IPS-NIHi11 (cell line): Measurements from ENCODE around the gene SPATA6L.
A peak's percentile ranks its signal among the peaks of the same experiment; 100 is the strongest.

ENCODE experiments used
- DNase-seq: peaks from one replicate; pipeline ENCODE4 v3.0.0; 2012; ENCODE audit warnings: mixed read lengths, low spot score

The SPATA6L gene

GRCh38 chr9:4583001-4583400, 83.3 kb downstream of the SPATA6L start:
- no peak for DNase-seq

- DNase-seq, result no peak
Measured at GRCh38 chr9:4581861-4582565, 84.3 kb downstream of the SPATA6L start.

- DNase-seq, result no peak
Measured at GRCh38 chr9:4581035-4581760, 85.1 kb downstream of the SPATA6L start.

GRCh38 chr9:4579001-4579400, 87.3 kb downstream of the SPATA6L start:
- no peak for DNase-seq

- no peak for DNase-seq
Measured at GRCh38 chr9:4576448-4576847, 89.8 kb downstream of the SPATA6L start.

GRCh38 chr9:4575997-4576396, 90.3 kb downstream of the SPATA6L start:
- DNase-seq, result no peak

GRCh38 chr9:4574657-4575243, 91.5 kb downstream of the SPATA6L start:
- no peak for DNase-seq

GRCh38 chr9:4573634-4574389, 92.5 kb downstream of the SPATA6L start:
- peak; percentile 31 for DNase-seq

- no peak for DNase-seq
Measured at GRCh38 chr9:4573176-4573575, 93.1 kb downstream of the SPATA6L start.

GRCh38 chr9:4572184-4572826, 94.0 kb downstream of the SPATA6L start:
- no peak for DNase-seq

GRCh38 chr9:4569101-4569500, 97.2 kb downstream of the SPATA6L start:
- DNase-seq, result no peak

GRCh38 chr9:4567601-4568000, 98.7 kb downstream of the SPATA6L start:
- no peak for DNase-seq

GRCh38 chr9:4566806-4567205, 99.5 kb downstream of the SPATA6L start:
- DNase-seq, result no peak

GRCh38 chr9:4563105-4563504, 103.2 kb downstream of the SPATA6L start:
- no peak for DNase-seq

GRCh38 chr9:4559261-4560182, 106.8 kb downstream of the SPATA6L start:
- DNase-seq, result no peak

- no peak for DNase-seq
Measured at GRCh38 chr9:4558371-4558998, 107.8 kb downstream of the SPATA6L start.

GRCh38 chr9:4555236-4555635, 111.0 kb downstream of the SPATA6L start:
- DNase-seq, result no peak

GRCh38 chr9:4553951-4554381, 112.3 kb downstream of the SPATA6L start:
- DNase-seq, result no peak

- DNase-seq, result no peak
Measured at GRCh38 chr9:4550777-4551484, 115.3 kb downstream of the SPATA6L start.
